Transverse colon (tissue), 4 donors: ENCODE measurements around the gene POU3F1. TPM values are rescaled to one million over a fixed set of nuclear protein-coding genes. Genes with fewer than 3 reads are reported as not detected.

Experiments used
- DNase-seq: peaks from one replicate; pipeline ENCODE4 v3.0.0-alpha.2; 2019
- H3K27ac ChIP-seq, 4 donors: fragments of 200-600 bp; sonication (generic); 2 replicates each; pipeline ENCODE4 v1.5.1; 2016 to 2018; ENCODE audit warnings: inconsistent platforms in 4 of 4
- H3K27me3 ChIP-seq: fragments of 200-600 bp; sonication (generic); 2 replicates; pipeline ENCODE4 v1.5.1; 2017; ENCODE audit warnings: inconsistent platforms
- H3K36me3 ChIP-seq, 4 donors: fragments of 200-600 bp; sonication (generic); 2 replicates each; pipeline ENCODE4 v1.5.1; 2017 to 2019; ENCODE audit warnings: inconsistent platforms in 4 of 4
- H3K4me1 ChIP-seq, 4 donors: fragments of 200-600 bp; sonication (generic); 2 replicates each; pipeline ENCODE4 v1.5.1; 2017 to 2020; ENCODE audit warnings: inconsistent platforms in 4 of 4
- H3K4me3 ChIP-seq, 4 donors: fragments of 200-600 bp; sonication (generic); 1 replicate in 1 of 4; 2 replicates in 3 of 4; pipeline versions ENCODE4 v1.5.1 to v1.6.1; 2017 to 2019; ENCODE audit warnings: inconsistent platforms in 4 of 4
- H3K9me3 ChIP-seq, 2 donors: fragments of 200-600 bp; sonication (generic); 2 replicates each; pipeline ENCODE4 v1.5.1; 2017 to 2019; ENCODE audit warnings: inconsistent platforms in 2 of 2
- EP300 ChIP-seq: sonication (generic); formaldehyde crosslinking; IDR thresholded peaks from one replicate; pipeline ENCODE4 v1.6.1; 2017; ENCODE audit warnings: antibody characterized with exemption, low read depth
- POLR2A ChIP-seq: fragments of 450-650 bp; IDR thresholded peaks from one replicate; pipeline ENCODE4 v1.6.1; 2016; ENCODE audit warnings: antibody characterized with exemption, mild to moderate bottlenecking, moderate library complexity
- POLR2AphosphoS5 ChIP-seq, 3 donors: sonication (generic); formaldehyde crosslinking; IDR thresholded peaks; one replicate each; pipeline ENCODE4 v1.6.1; 2016; ENCODE audit warnings: antibody characterized with exemption in 3 of 3
- WGBS, 2 donors: methylation state at CpG; one replicate each; pipeline ENCODE4 v1.1.5; 2018; ENCODE audit warnings: low coverage in 1 of 2; 5-methylcytosine and 5-hydroxymethylcytosine counted together
- in situ Hi-C, 4 donors: fragments of 200-750 bp; cut with MboI; loops; one replicate each; pipeline versions ENCODE4 v1.15.0 to v1.15.1; 2017; ENCODE audit warnings: low sequenced_read_pairs in 3 of 4, low pct_ligation_motif_present in 1 of 4, low pct_unique_long_range_greater_than_20kb in 1 of 4
- intact Hi-C: fragments of 100-400 bp; cut with DNase I; formaldehyde crosslinking; loops from one replicate; pipeline ENCODE4 v1.15.1; 2023; ENCODE audit warnings: low total_unique reads
- total RNA-seq, 4 donors: library from RNA; depleted of rRNA; stranded (reverse); fragments of >200 nt; gene quantifications; one replicate each; pipeline ENCODE4 v1.1.0, GENCODE V29; 2016
- TF ChIP-seq, protein P1 (sequence below), 5 experiments: fragments of 200-600 bp in 3 of 5; fragments of 450-650 bp in 2 of 5; sonication (generic) in 3 of 5; IDR thresholded peaks; 1 replicate in 2 of 5; 2 replicates in 3 of 5; pipeline ENCODE4 v1.5.1; 2016 to 2017; ENCODE audit warnings: antibody characterized with exemption in 5 of 5, inconsistent platforms in 3 of 5, mild to moderate bottlenecking in 2 of 5, moderate library complexity in 1 of 5

POU3F1 gene
- total RNA-seq, 4 donors from 2014 or later = not detected

DNA sequence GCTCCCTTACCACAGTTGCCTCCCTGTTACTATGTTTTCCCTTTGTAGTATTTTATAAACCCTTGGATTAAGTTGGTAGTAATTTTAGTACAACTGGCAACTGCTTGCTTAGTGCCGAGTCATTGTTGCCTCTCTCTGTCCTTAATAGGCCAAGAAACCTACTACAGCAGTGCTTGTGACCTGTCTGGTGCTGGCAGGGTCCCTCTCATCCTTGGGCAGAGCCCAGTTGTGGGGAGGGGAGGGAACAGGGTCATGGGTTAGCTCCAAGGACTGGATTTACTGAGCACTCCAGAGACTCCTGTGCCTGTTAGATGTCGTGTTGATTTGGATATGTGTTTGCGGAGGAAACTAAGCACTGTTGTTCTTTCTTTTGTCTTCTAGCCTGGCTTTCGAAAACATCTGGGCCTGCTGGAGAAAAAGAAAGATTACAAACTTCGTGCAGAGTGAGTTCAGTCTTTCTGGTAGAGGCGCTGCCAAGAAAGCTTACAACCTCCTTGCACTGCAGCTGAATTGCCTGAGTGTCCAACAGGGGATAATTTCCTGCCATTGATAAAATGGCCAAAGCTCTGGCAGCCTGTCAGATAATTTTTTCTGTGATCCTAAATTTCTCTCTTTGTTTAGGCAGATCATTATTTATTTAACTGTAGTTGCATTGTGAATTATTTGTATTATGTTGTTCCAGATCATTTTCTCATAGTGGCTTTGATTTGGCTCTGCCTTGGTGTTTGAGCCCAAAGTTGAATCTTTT, 30.4 kb downstream of the POU3F1 start:
- Histone ChIP-seq H3K27ac (peak overlapping the region; percentile 36 to 96 (median 68)), H3K27me3 (no peaks in the 10 kb centered on the region), H3K9me3 (no peaks in the 10 kb centered on the region), H3K4me1 (peaks cover 6 to 44% (median 28%) of the 10 kb centered on the region in 4 donors), H3K4me3 (no peak overlapping the region), H3K36me3 (peaks cover 0 to 41% (median 15%) of the 10 kb centered on the region in 4 donors)
- WGBS, 2 donors = 51 to 65% methylated on average over 5 to 6 of the region's 6 CpGs
- DNase-seq = no peak
- intact Hi-C loops = no loop called here
- in situ Hi-C loops = no loop called here
- TF ChIP-seq EP300 = no peak
- TF ChIP-seq, protein P1, sequence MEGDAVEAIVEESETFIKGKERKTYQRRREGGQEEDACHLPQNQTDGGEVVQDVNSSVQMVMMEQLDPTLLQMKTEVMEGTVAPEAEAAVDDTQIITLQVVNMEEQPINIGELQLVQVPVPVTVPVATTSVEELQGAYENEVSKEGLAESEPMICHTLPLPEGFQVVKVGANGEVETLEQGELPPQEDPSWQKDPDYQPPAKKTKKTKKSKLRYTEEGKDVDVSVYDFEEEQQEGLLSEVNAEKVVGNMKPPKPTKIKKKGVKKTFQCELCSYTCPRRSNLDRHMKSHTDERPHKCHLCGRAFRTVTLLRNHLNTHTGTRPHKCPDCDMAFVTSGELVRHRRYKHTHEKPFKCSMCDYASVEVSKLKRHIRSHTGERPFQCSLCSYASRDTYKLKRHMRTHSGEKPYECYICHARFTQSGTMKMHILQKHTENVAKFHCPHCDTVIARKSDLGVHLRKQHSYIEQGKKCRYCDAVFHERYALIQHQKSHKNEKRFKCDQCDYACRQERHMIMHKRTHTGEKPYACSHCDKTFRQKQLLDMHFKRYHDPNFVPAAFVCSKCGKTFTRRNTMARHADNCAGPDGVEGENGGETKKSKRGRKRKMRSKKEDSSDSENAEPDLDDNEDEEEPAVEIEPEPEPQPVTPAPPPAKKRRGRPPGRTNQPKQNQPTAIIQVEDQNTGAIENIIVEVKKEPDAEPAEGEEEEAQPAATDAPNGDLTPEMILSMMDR (IDR thresholded peaks at IDR 0.05) = no peak
- no peak for TF ChIP-seq POLR2A
- peak in 1 of 3 donors; percentile 5 for TF ChIP-seq POLR2AphosphoS5 (IDR thresholded peaks at IDR 0.05)

DNA sequence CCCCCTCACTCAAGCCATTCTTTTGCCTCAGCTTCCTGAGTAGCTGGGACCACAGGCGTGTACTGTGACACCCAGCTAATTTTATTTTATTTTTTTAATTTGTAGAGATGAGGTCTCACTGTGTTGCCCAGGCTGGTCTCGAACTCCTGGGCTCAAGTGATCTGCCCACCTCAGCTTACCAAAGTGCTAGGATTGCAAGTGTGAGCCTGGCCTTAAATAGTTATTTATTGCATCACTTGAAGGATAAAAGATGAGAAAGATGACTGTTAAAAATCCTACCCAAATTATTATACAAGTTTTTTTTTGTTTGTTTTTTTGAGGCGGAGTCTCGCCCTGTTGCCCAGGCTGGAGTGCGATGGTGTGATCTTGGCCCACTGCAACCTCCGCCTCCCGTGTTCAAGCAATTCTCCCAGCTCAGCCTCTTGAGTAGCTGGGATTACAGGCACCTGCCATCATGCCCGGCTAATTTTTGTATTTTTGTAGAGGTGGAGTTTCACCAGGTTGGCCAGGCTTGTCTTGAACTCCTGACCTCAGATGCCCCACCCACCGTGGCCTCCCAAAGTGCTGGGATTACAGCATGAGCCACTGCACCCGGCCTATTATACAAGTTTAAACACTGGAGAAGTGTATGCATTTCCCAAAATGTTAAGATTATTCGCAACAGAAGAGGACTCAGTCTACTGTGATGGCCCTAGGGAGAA, 31.7 kb downstream of the POU3F1 start:
- TF ChIP-seq POLR2AphosphoS5 (IDR thresholded peaks at IDR 0.05) (no peak), POLR2A (no peak), EP300 (no peak)
- TF ChIP-seq, protein P1 (IDR thresholded peaks at IDR 0.05) = no peak
- Histone ChIP-seq H3K9me3 (no peaks in the 10 kb centered on the region), H3K4me3 (no peak overlapping the region), H3K27me3 (no peaks in the 10 kb centered on the region), H3K27ac (peak overlapping the region; percentile 40 to 96 (median 81)), H3K4me1 (peaks cover 6 to 44% (median 28%) of the 10 kb centered on the region in 4 donors), H3K36me3 (peaks cover 0 to 28% (median 10%) of the 10 kb centered on the region in 4 donors)
- intact Hi-C loops (no loop called here), in situ Hi-C loops (no loop called here)
- WGBS, 2 donors = 70 to 80% methylated on average over 4 to 11 of the region's 11 CpGs
- DNase-seq = no peak

- no peak for DNase-seq
- in situ Hi-C loops (no loop called here), intact Hi-C loops (no loop called here)
- H3K4me1 ChIP-seq = peaks cover 6 to 44% (median 28%) of the 10 kb centered on the region in 4 donors
- no peaks in the 10 kb centered on the region for H3K9me3 ChIP-seq
- peak overlapping the region in 3 of 4 donors; percentile 92 to 96 (median 96) for H3K27ac ChIP-seq
- WGBS, 2 donors = 55 to 60% methylated on average over 1 to 4 of the region's 4 CpGs
- H3K27me3 ChIP-seq = no peaks in the 10 kb centered on the region
- H3K36me3 ChIP-seq = peaks cover 0 to 21% (median 6%) of the 10 kb centered on the region in 4 donors
- no peak for TF ChIP-seq POLR2A
- no peak for TF ChIP-seq POLR2AphosphoS5 (IDR thresholded peaks at IDR 0.05)
- TF ChIP-seq EP300 = no peak
- TF ChIP-seq, protein P1 (IDR thresholded peaks at IDR 0.05) = no peak
- H3K4me3 ChIP-seq = no peak overlapping the region
These were observed 32.4 kb downstream of the POU3F1 start for GRCh38 chr1:38014171-38014570.

DNA sequence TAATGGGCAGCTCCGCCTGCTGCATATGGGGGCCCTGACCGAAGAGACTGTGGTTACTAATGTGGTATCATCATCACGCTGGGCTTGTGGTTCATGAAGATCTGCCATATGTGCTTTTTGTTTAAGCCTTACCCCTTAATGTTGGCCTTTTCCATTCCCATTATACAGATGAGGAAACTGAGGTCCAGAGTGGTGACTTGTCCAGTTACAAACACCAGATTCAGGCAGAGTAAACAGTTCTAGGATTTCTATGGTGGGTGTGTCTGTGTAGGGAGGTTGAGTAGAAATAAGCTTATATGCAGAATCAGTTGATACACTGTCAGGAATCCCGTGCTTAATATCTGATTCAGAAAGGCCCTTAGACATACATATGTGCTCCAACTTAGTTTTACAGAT, 33.4 kb downstream of the POU3F1 start:
- 8 to 57% methylated on average over 1 to 4 of the region's 4 CpGs for WGBS, 2 donors

More for the DNA sequence above, 33.4 kb downstream of the POU3F1 start:
- no peaks in the 10 kb centered on the region for H3K27me3 ChIP-seq
- no peaks in the 10 kb centered on the region for H3K9me3 ChIP-seq
- in situ Hi-C loops (no loop called here), intact Hi-C loops (loop anchor here (1.0 kb wide), 1 partner anchor 18 kb away; no protein-coding TSS in a partner anchor)
- peaks cover 6 to 44% (median 28%) of the 10 kb centered on the region in 4 donors for H3K4me1 ChIP-seq
- H3K27ac ChIP-seq = peak overlapping the region; percentile 92 to 96 (median 96)
- peak overlapping the region; percentile 74 to 90 (median 84) for H3K4me3 ChIP-seq
- peaks cover 0 to 14% (median 3%) of the 10 kb centered on the region in 4 donors for H3K36me3 ChIP-seq
- TF ChIP-seq POLR2A (no peak), EP300 (no peak), POLR2AphosphoS5 (IDR thresholded peaks at IDR 0.05) (no peak)
- TF ChIP-seq, protein P1 (IDR thresholded peaks at IDR 0.05) = no peak
- DNase-seq = no peak
